Amygdala (tissue), 56 donors: Measurements from ENCODE around the gene LACTB.

Experiments
- DNase-seq, 56 donors: peaks; one replicate each; lab custom pipeline; 2025; lab: John Stamatoyannopoulos, UW

Gene LACTB

DNA sequence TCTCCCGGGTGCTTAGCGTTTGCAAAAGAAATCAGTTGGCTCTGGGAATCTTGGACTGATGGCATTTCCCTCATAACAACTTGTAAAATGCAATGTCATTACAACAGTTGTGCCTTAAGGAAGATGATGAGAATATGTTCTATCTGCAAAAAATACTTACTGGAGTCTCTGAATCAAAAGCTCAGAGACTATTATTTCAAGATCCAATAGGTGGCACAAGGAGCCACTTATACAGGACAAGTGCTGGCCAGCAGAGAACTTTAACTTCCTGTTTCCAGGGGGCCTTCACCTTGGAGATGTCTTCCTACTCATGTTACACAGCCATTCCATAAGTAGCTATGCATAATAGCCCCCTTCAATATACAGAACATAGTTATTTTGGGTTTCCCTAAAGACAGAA, 44.6 kb downstream of the LACTB start:
- DNase-seq, result no peak

- peak in 13 of 56 donors; percentile 3 to 28 (median 9) for DNase-seq
Measured at GRCh38 chr15:63169788-63170187, 48.1 kb downstream of the LACTB start.

- no peak for DNase-seq
Measured at GRCh38 chr15:63172376-63172775, 50.7 kb downstream of the LACTB start.

GRCh38 chr15:63172851-63173451, 51.3 kb downstream of the LACTB start:
- peak in 14 of 56 donors; percentile 3 to 62 (median 22) for DNase-seq

- DNase-seq, result no peak
Measured at GRCh38 chr15:63176302-63176701, 54.6 kb downstream of the LACTB start.

DNA sequence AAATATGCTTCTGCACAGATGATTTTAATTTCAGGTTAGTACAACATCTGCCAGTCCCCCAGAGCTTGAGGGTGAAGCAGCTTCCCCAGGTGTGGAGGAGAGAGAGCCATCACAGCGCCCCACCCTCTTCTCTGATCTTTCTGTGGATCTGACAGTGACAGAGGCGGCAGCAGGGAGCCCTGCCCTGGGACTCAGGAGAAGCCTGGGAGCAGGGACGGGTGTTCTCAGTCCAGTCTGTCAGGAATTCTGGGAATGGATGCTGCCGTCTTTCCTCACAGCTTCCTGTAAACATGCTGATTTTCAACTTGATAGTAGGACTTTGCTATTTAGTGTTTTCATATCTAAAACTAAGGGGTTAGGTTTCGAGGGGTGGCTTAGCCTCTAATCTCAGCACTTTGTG, 56.4 kb downstream of the LACTB start:
- no peak for DNase-seq

DNA sequence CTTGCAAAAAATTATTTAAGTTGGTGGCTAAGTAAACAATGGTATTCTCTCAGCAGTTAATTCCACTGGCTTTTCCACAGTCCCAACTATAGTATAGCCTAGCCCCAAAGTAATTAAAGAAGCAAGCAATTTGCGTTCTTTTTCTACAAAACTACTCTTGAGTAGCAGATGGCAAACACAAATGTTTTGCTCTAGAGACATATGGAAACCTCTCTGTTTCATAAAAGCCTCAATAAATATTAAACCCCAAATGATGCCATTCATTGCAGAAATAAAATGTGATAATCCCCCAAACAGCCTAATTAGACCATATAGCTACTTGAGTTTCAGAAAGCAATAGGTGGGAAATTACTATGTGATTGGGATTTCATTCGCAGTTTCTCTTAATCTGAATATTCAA, 59.1 kb downstream of the LACTB start:
- no peak for DNase-seq

- no peak for DNase-seq
Measured at GRCh38 chr15:63181648-63182047, 60.0 kb downstream of the LACTB start.

- peak in 3 of 56 donors; percentile 3 to 44 (median 22) for DNase-seq
Measured at GRCh38 chr15:63185206-63185605, 63.5 kb downstream of the LACTB start.

- no peak for DNase-seq
Measured at GRCh38 chr15:63186065-63186464, 64.4 kb downstream of the LACTB start.

DNA sequence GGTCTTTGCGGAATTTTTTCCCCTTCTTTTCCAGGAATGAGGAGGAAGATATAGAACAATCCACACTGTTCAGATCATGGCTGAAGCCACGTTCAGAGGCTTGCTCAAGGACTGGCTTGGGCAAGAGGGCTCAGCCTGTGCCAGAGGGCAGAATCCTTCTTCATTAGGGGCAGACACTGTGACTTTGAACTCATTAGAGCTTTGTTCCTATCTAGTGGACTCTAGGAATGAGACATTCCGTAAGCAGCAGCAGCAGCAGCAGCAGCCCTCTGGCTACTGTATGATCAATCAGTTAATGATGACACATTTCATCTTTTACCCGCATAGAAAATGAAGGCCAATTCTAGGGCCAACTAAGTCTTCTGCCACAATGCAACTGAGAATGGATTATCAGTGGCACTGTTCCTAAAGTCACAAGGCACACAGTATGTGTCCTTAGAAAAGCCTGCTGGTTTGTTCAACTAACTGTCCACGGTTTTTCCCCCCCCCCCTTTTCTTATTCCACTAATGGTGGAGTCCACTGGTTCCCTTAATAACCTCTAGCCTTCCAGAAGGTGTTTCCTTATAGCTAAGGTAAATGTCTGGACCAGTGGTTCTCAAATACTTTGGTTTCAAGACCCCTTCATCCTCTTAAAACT, 66.0 kb downstream of the LACTB start:
- no peak for DNase-seq

DNA sequence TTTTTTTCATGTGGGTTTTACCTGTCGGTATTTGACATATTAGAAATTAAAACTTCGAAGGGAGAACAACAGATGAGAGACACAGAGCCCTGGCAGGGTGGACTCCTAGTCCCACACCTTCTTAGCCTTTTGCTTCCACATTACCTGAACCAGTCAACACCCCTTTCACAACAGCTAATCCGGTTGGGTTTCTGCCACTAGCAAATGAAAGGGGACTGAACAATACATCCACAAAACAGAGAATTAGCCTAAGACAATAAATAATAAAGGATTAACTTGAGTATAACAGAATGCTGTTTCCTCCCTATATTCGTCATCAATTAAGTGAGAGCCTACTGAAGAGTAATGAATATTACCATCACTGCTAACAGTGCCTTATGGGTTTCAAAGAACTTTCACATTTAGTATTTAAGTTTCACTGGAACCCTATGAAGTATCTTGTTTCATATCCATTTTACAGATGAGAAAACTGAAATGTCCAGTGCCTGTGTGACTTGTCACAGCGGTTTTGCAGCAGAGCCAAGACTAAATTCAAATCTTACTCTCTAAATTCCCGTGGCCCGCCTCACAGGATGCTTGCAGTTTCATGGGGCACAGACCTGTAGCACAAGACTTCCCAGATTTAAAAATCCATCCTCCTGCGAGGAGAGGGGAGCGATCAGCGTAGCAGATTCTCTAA, 66.7 kb downstream of the LACTB start:
- DNase-seq, result no peak

GRCh38 chr15:63188926-63189871, 67.5 kb downstream of the LACTB start, which contains the start of gene RAB8B:
RAB8B (plus strand) TSS chr15:63189606; CDS start chr15:63189625, 19 bp downstream.
- peak; percentile 74 to 99 (median 95) for DNase-seq

DNA sequence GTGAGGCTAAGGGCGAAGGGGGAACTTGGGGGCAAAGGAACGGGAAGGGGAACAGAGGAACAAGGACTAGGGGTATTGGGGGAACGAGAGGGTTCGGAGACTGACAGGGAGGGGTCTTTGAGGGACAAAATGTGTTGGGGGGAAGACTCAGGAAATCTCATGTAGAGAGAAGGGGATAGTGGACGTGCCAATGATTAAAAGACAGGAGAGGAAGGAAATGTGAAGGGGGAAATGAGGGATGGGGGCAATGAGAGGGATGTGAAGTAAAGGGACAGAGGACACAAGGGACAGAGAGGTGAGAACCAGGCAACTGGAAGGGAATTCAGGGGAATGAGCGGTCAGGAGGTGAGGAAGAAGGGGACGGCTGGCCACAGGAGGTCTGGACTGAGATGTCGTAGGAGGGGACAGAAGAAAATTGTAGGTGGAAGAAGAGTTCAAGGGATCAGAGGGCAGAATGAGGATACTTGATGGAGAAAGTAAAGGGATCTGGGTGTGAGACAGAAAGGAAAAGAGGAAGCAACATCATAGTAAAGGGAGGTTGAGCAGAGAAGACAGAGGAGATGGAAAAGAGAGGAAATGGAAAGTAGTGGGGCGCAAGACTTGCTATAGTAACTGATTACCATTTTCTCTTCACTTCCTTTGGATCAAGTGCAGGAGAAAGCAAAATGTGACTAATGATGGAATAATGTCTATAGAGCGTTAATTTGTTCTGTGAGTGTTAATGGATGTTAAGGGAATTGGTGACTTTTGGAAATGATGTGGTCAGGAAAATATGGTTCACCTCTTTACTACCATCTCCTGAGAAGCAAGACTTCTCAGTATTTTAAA, 68.5 kb downstream of the LACTB start:
- DNase-seq, result no peak

GRCh38 chr15:63190769-63191649, 69.3 kb downstream of the LACTB start:
- DNase-seq, result no peak
